DMS 273 (cell line): ENCODE measurements around the gene BCAR3.
"Not testable (repeated sequence)": the region's sequence is repeated elsewhere in the genome, so short reads cannot be mapped to it uniquely, and the experiment has no call there.

Experiments used
- DNase-seq: peaks from one replicate; lab custom pipeline; 2025; ENCODE audit not compliant: unreplicated experiment; lab: John Stamatoyannopoulos, UW

BCAR3 gene

GRCh38 chr1:93600663-93601062 is 81.0 kb downstream of the BCAR3 start:
- DNase-seq, result no peak

DNA sequence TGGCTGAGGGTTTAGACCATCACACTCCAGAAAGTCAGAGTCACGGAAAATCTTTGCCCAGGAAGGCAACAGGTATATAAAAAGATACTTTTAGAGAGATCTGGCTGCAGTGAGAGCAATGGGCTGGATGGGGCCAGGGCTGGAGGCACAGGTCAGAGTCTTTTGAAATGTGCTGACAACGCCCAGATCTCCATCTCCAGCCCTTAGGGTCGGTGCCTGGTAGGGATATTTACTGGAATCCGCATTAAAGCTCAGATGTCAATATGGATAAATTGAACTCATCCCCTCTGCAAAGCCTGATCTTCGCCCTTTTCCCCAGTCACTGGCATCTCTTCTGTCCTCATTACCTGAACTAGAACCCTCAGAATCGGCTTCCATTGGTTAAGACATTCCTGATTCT is 82.2 kb downstream of the BCAR3 start:
- DNase-seq, result no peak

GRCh38 chr1:93598861-93599439 is 82.7 kb downstream of the BCAR3 start:
- DNase-seq, result no peak

DNA sequence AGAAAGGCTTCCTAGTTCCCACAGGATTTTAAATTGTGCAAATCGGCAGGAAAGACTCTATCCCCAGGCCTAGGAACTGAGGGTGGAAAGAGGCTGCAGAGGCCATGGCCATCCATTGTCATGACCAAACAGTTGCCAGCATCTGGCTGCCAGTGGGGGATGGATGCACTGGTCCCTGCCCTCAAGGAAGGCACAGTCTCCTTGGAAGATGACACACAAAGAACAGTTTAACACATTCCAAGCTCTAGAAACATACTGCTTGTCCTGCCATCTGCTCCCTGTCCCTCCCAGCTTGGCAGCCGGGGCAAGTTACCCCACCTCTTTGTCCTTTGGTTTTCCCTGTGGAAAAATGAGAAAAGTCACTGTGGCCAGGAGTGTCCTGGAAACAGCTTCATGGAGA is 83.2 kb downstream of the BCAR3 start:
- peak; percentile 36 for DNase-seq

GRCh38 chr1:93597709-93598108 is 83.9 kb downstream of the BCAR3 start:
- peak; percentile 84 for DNase-seq

GRCh38 chr1:93596329-93597089 is 85.1 kb downstream of the BCAR3 start:
- no peak for DNase-seq

- DNase-seq, result no peak
These were observed 85.9 kb downstream of the BCAR3 start for GRCh38 chr1:93595743-93596142.

- DNase-seq, result peak; percentile 19
These were observed 86.4 kb downstream of the BCAR3 start for GRCh38 chr1:93595266-93595665.

- no peak for DNase-seq
These were observed 87.1 kb downstream of the BCAR3 start for GRCh38 chr1:93594603-93594880.

GRCh38 chr1:93593854-93594602 is 87.6 kb downstream of the BCAR3 start:
- no peak for DNase-seq

- DNase-seq, result peak; percentile 19
These were observed 89.1 kb downstream of the BCAR3 start for GRCh38 chr1:93592551-93592949.

GRCh38 chr1:93591676-93592550 is 89.7 kb downstream of the BCAR3 start:
- DNase-seq, result peak; percentile 67

DNA sequence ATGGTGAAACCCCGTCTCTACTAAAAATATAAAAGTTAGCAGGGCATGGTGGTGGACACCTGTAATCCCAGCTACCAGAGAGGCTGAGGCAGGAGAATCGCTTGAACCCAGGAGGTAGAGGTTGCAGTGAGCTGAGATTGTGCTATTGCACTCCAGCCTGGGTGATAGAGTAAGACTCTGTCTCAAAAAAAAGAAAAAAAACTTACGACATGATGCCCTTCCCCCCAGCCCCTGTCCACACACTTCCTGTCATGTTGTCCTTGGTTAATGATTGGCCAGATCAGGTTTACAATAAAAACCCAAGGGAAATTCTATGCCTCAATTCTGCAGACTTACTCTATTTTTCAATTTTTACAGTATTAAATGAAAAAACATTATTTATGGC is 90.4 kb downstream of the BCAR3 start:
- not testable (repeated sequence) for DNase-seq

DNA sequence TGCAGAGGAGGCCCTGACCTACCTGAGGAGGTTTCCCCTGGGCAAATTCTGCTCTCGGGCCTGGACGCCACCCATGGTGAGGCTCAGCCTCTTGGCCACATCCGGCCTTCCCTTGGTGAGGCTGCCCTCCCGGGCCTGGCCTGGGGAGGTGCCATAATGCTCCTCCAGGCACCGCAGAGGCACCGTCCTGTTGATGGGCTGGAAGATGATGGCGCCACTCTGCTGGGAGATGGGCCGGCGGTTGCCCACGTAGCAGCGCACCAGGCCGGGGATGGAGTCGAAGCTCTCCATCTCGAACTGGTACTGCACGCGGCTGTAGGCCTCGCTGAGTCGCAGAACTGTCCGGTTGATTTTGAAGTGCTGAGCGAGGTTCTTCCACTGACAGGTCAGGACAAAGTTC is 92.7 kb downstream of the BCAR3 start:
- DNase-seq, result no peak

DNA sequence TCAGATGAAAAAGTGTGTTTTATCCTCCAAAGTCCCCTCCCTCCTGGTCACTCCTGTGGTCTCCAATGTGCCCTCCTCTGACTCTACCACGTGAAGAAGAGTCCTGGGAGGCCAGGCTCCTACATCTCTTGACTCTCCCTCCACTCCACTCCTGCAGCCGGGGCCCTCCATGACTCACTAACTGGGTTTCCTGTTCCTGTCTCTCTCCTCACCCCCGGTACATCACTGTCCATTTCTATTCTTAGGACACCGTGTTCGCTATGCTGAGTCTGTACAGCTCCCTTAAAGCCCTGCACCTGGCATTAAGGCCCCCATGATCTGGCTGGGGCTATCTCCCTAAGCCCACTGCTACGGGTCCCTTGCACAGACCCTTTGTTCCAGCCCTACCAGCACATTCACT is 93.4 kb downstream of the BCAR3 start:
- DNase-seq, result no peak

GRCh38 chr1:93587354-93587753 is 94.3 kb downstream of the BCAR3 start:
- DNase-seq, result peak; percentile 27

DNA sequence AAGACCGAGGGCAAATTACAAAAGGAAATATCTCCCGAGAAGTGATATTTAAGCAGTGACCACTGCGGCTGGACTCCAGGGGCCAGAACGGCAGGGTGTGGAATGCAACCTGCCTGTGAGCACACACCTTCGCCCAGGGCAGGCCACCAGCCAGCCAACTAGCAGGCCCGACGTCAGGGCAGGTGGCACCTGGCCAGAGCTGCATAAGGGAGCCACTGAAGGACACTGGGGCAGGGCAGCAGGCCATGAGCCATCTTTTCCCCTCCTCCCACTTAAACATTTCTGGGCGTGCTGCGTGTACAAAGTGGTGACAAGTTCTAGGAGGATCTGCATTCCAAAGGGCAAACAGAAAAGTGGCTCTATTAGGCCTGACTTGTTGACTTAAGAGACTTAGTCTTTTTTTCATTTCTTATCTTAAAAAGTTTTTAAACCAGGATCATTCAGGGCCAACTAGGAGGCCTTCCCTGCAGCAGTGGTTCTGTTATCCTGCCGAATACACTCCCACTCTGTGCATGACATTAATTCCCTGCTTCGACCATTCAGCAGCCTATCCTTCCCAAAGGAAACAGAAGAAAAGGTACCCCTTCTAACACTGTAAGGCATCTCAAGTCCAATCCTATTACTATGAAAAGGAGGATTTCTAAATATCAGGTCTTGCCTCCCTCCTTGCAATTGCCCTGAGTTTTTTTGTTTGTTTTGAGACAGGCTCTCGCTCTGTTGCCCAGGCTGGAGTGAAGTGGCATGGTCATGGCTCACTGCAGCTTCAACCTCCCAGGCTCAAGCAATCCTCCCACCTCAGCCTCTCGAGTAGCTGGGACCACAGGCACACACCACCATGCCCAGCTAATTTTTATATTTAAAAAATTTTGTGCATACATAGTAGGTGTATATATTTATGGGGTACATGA is 96.3 kb downstream of the BCAR3 start:
- peak; percentile 18 for DNase-seq

GRCh38 chr1:93584261-93585003 is 97.2 kb downstream of the BCAR3 start:
- peak; percentile 33 for DNase-seq

DNA sequence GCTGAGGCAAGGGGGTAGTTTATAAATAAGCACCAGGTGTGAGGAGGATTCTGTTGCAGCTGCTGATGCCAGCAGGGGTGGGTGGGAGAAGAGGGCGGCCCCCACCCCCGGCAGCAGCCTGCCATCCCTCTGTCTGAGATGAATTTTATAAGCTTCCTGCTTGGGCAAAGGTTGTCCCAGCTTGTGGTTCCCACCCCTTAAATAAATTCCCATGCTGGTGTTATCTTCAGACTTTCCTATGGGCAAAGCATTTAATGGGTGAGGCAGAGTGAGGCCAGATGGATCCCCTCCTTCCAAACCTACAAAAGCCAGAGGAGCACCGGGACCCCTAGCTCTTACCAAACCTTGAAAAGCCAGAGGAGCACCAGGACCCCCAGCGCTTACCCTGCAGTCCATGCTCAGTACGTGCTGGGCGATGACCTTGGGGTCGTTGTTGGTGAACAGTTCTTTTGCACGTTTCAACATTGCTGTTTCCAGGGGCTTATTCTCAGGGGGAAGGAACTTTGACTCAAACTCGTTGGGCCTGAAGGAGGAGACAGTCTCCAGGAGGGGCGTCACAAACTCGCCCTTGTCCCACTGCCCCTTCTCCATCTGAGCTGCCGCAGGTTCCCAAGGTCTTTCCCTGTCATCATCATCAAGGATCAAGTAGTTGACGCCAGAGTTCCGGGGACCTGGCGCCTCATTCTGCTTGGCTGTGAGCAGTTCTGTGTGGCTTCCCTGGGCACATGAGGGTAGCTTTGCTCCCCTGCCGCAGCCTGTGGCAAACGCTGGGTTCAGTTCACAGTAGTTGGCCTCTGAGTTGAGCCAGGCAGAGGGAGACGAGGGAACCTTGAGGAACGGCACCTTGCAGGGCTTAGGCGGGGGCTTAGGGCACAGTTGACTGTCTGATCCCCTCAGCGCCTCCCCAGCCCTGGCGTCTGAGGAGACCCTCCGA is 99.5 kb downstream of the BCAR3 start:
- DNase-seq, result peak; percentile 75
